ENCODE measurements around the gene ALS2CL. TPM values are rescaled to one million over a fixed set of nuclear protein-coding genes. Genes with fewer than 3 reads are reported as not detected.

ALS2CL gene
- polyA plus RNA-seq, 2 of the 4 experiments (the other 2 are of a cell fraction): 2.3 to 4.0 TPM

- CTCF ChIA-PET: no interaction called here
- Histone ChIP-seq H3K4me2 (no peak overlapping the region), H3K9me3 (no peaks in the 10 kb centered on the region), H3K4me3 (no peak overlapping the region), H3K4me1 (no peaks in the 10 kb centered on the region), H3K27ac (no peak overlapping the region)
- ATAC-seq (no peak), DNase-seq (ENCODE audit: low read depth in 1 of 2, low spot score in 1 of 2) (no peak), FAIRE-seq (no peak)
- TF ChIP-seq KDM1A (IDR thresholded peaks at IDR 0.05; ENCODE audit: low read depth) (no peak), ZSCAN20 (CRISPR knock-in tag; IDR thresholded peaks at IDR 0.05) (no peak), REST (IDR thresholded peaks at IDR 0.05) (no peak), ZFP36 (IDR thresholded peaks at IDR 0.05; ENCODE audit: borderline replicate concordance, partially characterized antibody) (no peak), MYC (IDR thresholded peaks at IDR 0.05; ENCODE audit: borderline replicate concordance, low read length) (no peak), CEBPB (IDR thresholded peaks at IDR 0.05) (no peak), RCOR1 (IDR thresholded peaks at IDR 0.05; ENCODE audit: low read depth, low read length) (no peak), POLR2AphosphoS2 (conservative IDR thresholded peaks at IDR 0.05; ENCODE audit: low read length) (no peak)
- TF ChIP-seq, protein P1, sequence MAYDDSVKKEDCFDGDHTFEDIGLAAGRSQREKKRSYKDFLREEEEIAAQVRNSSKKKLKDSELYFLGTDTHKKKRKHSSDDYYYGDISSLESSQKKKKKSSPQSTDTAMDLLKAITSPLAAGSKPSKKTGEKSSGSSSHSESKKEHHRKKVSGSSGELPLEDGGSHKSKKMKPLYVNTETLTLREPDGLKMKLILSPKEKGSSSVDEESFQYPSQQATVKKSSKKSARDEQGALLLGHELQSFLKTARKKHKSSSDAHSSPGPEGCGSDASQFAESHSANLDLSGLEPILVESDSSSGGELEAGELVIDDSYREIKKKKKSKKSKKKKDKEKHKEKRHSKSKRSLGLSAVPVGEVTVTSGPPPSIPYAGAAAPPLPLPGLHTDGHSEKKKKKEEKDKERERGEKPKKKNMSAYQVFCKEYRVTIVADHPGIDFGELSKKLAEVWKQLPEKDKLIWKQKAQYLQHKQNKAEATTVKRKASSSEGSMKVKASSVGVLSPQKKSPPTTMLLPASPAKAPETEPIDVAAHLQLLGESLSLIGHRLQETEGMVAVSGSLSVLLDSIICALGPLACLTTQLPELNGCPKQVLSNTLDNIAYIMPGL (CRISPR knock-in tag; IDR thresholded peaks at IDR 0.05; ENCODE audit: borderline replicate concordance): no peak
- TF ChIP-seq, protein P2, sequence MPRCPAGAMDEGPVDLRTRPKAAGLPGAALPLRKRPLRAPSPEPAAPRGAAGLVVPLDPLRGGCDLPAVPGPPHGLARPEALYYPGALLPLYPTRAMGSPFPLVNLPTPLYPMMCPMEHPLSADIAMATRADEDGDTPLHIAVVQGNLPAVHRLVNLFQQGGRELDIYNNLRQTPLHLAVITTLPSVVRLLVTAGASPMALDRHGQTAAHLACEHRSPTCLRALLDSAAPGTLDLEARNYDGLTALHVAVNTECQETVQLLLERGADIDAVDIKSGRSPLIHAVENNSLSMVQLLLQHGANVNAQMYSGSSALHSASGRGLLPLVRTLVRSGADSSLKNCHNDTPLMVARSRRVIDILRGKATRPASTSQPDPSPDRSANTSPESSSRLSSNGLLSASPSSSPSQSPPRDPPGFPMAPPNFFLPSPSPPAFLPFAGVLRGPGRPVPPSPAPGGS (IDR thresholded peaks at IDR 0.05): no peak
- WGBS (ENCODE audit: missing lambda C conversion rate): 82% methylated on average over 4 of the region's 6 CpGs
- POLR2A ChIA-PET: no interaction called here
Measured at GRCh38 chr3:46672349-46672695, 21.2 kb downstream of the ALS2CL start.

GRCh38 chr3:46671541-46672348 is 21.7 kb downstream of the ALS2CL start:
- Histone ChIP-seq H3K9me3 (no peaks in the 10 kb centered on the region), H3K4me3 (no peak overlapping the region), H3K4me2 (no peak overlapping the region), H3K4me1 (no peaks in the 10 kb centered on the region), H3K27ac (no peak overlapping the region)
- WGBS (ENCODE audit: missing lambda C conversion rate): 90% methylated on average over 20 of the region's 25 CpGs
- FAIRE-seq (no peak), ATAC-seq (no peak), DNase-seq (ENCODE audit: low read depth in 1 of 2, low spot score in 1 of 2) (no peak)
- ChIA-PET POLR2A (no interaction called here), CTCF (no interaction called here)
- no peak for TF ChIP-seq GATA3 (IDR thresholded peaks at IDR 0.05; ENCODE audit: borderline replicate concordance)
- TF ChIP-seq, protein P3, sequence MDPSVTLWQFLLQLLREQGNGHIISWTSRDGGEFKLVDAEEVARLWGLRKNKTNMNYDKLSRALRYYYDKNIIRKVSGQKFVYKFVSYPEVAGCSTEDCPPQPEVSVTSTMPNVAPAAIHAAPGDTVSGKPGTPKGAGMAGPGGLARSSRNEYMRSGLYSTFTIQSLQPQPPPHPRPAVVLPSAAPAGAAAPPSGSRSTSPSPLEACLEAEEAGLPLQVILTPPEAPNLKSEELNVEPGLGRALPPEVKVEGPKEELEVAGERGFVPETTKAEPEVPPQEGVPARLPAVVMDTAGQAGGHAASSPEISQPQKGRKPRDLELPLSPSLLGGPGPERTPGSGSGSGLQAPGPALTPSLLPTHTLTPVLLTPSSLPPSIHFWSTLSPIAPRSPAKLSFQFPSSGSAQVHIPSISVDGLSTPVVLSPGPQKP (IDR thresholded peaks at IDR 0.05; ENCODE audit: low read depth, low read length): no peak
- no peak for TF ChIP-seq USF2 (IDR thresholded peaks at IDR 0.05)
- no peak for TF ChIP-seq HOXB5 (CRISPR knock-in tag; IDR thresholded peaks at IDR 0.05)
- no peak for TF ChIP-seq SMC3 (IDR thresholded peaks at IDR 0.05)
- no peak for TF ChIP-seq CBX8 (IDR thresholded peaks at IDR 0.05)
- no peak for TF ChIP-seq POLR2A (IDR thresholded peaks at IDR 0.05; ENCODE audit: low read length)
- no peak for TF ChIP-seq ZC3H11A (IDR thresholded peaks at IDR 0.05)
- no peak for TF ChIP-seq SREBF2 (IDR thresholded peaks at IDR 0.05)
- no peak for TF ChIP-seq HDAC2 (IDR thresholded peaks at IDR 0.05)
- TF ChIP-seq NR3C1 (IDR thresholded peaks at IDR 0.05): no peak
- TF ChIP-seq MAZ (IDR thresholded peaks at IDR 0.05; ENCODE audit: borderline replicate concordance, low read depth, low read length): no peak
- TF ChIP-seq RCOR1 (IDR thresholded peaks at IDR 0.05; ENCODE audit: low read depth, low read length): no peak
- TF ChIP-seq E2F6 (IDR thresholded peaks at IDR 0.05; ENCODE audit: borderline replicate concordance, low read depth): no peak
- TF ChIP-seq ZNF302 (CRISPR knock-in tag; IDR thresholded peaks at IDR 0.05): no peak
- TF ChIP-seq NPAS2 (CRISPR knock-in tag; IDR thresholded peaks at IDR 0.05; ENCODE audit: borderline replicate concordance): no peak
- TF ChIP-seq MYC (IDR thresholded peaks at IDR 0.05; ENCODE audit: borderline replicate concordance, low read length): no peak
- no peak for TF ChIP-seq ZSCAN20 (CRISPR knock-in tag; IDR thresholded peaks at IDR 0.05)
- no peak for TF ChIP-seq RNF2 (IDR thresholded peaks at IDR 0.05; ENCODE audit: borderline replicate concordance, low read depth)
- no peak for TF ChIP-seq MAFK (IDR thresholded peaks at IDR 0.05; ENCODE audit: partially characterized antibody)
